ENCODE data around the gene HOOK2.

DNA sequence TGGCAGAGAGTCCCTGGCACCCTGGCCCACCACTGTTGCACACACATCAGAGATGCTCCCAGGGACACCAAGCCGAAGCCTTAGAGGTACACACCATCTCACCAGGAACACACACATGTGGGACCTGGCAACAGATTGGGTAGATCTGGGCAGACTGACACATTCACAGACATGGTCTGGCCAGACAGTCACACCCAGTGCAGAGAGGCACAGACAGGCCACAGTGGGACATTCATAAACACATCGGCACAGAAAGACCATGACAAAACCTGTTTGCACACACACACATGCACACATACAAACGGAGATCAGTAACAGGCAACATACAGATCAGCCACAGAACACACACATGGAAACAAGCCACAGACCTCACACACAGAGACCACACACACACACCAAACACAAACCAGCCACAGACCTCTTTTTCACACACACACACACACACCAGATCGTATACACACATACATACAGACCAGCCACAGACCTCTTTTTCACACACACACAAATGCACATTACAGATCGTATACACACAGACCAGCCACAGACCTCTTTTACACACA, 9.6 kb upstream of the HOOK2 start:
- TF ChIP-seq EZH2 (IDR thresholded peaks at IDR 0.05; ENCODE audit: borderline replicate concordance) = no peak
- no peak for TF ChIP-seq EZH2phosphoT487 (IDR thresholded peaks at IDR 0.05; ENCODE audit: low read depth, severe bottlenecking, unreplicated experiment)
